Keratinocyte (primary cell): ENCODE results near the gene CFAP69.

Experiments used
- EZH2 ChIP-seq: IDR thresholded peaks from one replicate; pipeline ENCODE4 v1.6.1; 2012; ENCODE audit warnings: inconsistent platforms, mild to moderate bottlenecking, low read length, moderate library complexity
- TF ChIP-seq, protein P1 (sequence below), 3 experiments: IDR thresholded peaks in 1 of 3; conservative IDR thresholded peaks in 1 of 3; optimal IDR thresholded peaks in 1 of 3; 2 replicates in 2 of 3; 3 replicates in 1 of 3; pipeline versions ENCODE3 to v1.5.1; 2011; ENCODE audit warnings: low read length in 3 of 3, mild to moderate bottlenecking in 3 of 3, moderate library complexity in 2 of 3, control low read depth in 1 of 3, inconsistent platforms in 1 of 3; ENCODE audit not compliant: insufficient read depth in 2 of 3; ENCODE audit errors: extremely low read depth in 1 of 3

DNA sequence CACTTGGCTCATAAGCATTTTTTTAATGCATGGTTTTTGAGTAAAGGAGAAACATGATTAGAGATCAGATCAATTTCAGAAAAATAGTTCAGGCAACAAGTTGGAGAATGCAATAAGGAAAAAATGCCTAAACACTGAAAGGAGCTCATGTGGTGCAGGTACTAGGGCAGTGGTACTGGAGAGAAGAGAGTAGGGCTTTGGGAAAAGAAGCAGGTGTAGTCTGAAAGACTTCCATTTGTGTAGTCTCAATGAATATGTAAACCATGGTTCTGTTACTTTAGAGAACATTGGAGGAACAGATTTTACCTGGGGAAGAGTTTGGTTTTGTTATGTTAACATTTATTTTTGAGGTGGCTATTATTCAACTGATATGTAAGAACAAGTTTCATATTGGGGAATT is 107.0 kb downstream of the CFAP69 start:
- TF ChIP-seq, protein P1, sequence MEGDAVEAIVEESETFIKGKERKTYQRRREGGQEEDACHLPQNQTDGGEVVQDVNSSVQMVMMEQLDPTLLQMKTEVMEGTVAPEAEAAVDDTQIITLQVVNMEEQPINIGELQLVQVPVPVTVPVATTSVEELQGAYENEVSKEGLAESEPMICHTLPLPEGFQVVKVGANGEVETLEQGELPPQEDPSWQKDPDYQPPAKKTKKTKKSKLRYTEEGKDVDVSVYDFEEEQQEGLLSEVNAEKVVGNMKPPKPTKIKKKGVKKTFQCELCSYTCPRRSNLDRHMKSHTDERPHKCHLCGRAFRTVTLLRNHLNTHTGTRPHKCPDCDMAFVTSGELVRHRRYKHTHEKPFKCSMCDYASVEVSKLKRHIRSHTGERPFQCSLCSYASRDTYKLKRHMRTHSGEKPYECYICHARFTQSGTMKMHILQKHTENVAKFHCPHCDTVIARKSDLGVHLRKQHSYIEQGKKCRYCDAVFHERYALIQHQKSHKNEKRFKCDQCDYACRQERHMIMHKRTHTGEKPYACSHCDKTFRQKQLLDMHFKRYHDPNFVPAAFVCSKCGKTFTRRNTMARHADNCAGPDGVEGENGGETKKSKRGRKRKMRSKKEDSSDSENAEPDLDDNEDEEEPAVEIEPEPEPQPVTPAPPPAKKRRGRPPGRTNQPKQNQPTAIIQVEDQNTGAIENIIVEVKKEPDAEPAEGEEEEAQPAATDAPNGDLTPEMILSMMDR (optimal IDR thresholded peaks at IDR 0.05 in 1 of 3, IDR thresholded peaks at IDR 0.05 in 1 of 3, conservative IDR thresholded peaks at IDR 0.05 in 1 of 3; ENCODE audit: extremely low read depth in 1 of 3, insufficient read depth in 2 of 3, low read length in 3 of 3), result no peak
- TF ChIP-seq EZH2, result no peak
